CD1c-positive myeloid dendritic cell (primary cell): Measurements from ENCODE around the gene SPACA5B.
"Not testable (repeated sequence)": the region's sequence is repeated elsewhere in the genome, so short reads cannot be mapped to it uniquely, and the experiment has no call there.

Experiments
- DNase-seq: peaks from one replicate; pipeline ENCODE4 v3.0.0-alpha.2; 2016; ENCODE audit errors: extremely low spot score

The SPACA5B gene

GRCh38 chrX:48130326-48130725 lies at the start of gene SPACA5B:
Gene SPACA5B (plus strand): TSS chrX:48130626. CDS start chrX:48130688, 62 bp downstream.
- not testable (repeated sequence) for DNase-seq

- DNase-seq = peak; percentile 45
Observed at GRCh38 chrX:48083212-48083611, 47.2 kb upstream of the SPACA5B start.

DNA sequence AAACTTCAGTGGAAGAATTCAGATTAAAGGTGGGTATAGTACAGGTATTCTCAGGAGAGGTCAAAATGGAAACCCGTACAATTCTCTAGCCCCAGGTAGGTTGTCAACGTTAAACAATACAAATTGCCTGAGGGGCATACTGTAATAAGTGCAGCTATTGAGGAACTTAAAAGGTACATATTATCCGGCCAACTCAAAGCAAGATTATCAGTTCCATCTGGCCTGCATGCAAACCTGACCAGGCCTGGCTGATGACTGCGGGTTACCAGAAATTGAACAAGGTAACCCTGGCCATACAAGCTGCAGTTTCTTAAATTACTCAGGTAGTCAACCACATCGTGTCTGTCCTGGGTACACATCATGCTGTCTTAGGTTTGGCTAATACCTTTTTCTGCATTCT lies 46.7 kb upstream of the SPACA5B start:
- DNase-seq = no peak

DNA sequence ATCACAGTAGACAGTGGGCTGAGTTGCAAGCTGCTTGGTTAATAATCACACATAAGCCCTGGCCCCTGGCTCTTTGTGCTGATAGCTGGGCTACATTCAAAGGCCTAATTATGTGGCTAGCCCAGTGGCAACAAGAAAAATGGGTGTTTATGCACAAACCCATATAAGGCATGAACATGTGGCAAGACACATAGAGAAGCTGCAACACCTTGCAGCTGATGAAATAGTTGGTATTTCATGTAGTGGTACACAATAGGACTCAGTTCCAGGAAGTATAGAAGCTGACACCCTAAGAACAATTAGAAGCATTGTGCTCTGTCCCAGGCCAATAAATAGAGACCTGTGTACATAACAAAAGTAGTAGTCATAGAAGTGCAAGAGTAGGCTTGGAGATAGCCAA lies 44.3 kb upstream of the SPACA5B start:
- DNase-seq = no peak

DNA sequence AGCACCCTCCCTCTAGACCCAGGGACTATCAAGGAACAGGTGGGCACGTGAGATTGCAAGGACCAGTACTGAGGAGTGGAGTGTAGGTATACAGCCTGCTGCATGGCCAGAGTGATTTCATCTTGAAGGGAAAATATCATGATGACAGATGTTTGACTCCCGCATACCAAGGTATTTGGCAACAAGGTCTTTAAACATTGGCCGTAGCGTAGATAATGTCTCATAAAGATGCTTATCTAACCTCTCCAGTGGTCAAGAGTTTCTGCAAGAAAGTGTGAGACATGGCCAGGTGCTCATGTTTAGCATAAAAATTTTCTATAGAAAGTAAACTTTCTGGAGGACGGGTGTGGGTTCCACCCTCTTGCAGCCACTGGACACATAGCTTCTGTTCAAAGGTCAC lies 40.3 kb upstream of the SPACA5B start:
- DNase-seq = no peak

- DNase-seq = not testable (repeated sequence)
Observed at GRCh38 chrX:48092558-48092957, 37.9 kb upstream of the SPACA5B start.

- no peak for DNase-seq
Observed at GRCh38 chrX:48101443-48101842, 29.0 kb upstream of the SPACA5B start.

DNA sequence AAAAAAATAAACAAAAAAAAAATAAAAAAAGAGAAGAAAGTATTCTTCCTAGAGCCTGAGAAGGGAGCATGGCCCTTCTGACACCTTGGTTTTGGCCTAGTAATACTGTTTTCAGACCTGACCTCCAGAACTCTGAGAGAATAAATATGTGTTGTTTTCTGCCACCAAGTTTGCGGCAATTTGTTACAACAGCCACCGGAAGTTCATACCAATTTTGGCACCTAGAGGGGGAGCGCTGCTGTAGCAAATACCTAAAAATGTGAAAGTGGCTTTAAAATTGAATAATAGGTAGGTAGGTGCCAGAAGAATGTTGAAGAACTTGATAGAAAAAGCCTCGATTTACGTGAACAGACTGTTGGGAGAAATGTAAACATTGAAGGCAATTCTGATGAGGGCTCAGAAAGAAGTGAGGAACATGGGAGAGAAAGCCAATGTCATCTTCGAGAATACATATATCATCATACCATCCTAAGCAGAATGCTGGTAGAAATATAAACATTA lies 27.5 kb upstream of the SPACA5B start:
- DNase-seq = no peak

DNA sequence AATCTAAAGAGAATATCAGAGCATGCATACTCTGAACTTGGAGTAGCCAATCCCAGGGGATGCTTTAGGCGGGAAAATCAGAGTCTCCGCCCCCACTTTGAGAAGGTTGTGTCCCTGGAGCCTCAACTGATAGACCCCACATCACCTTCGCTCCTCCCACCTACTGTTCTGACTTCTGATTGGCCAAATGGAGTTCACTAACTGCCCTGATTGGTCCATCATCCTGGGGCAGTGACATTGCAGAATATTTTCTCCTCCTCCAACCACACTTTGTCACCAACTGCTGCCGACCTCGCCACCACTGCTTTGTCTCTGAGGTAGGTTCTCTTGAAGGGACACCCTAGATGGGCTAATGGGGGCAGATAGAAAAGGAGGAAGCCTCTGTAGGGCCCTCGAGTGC lies 22.7 kb upstream of the SPACA5B start:
- no peak for DNase-seq

- not testable (repeated sequence) for DNase-seq
Observed at GRCh38 chrX:48125286-48125685, 5.1 kb upstream of the SPACA5B start.

DNA sequence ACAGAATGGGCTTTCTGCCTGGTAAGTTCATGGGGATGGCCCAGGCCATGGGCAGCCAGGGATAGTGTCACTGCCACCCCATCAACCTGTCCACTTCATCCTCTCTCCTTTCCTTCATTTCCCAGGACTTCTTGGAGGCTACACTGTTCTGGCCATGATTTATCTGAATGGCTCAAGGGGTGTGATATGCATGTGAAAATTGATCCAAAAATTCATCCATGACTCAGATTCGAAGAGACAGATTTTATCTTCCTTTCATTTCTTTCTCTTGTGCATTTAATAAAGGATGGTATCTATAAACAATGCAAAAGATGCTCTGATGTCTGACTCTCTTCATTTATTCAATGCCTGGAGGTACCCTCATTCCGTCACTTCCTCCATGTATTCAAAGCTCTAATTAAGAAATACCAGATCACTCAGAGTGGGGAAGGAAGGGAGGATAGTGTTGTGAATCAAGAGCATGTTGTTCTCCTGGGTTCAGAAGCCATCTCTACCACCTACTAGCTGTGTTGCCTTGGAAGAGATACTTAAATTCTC lies 1.9 kb downstream of the SPACA5B start:
- DNase-seq = not testable (repeated sequence)

GRCh38 chrX:48139076-48139475 lies 8.7 kb downstream of the SPACA5B start:
- DNase-seq = not testable (repeated sequence)

DNA sequence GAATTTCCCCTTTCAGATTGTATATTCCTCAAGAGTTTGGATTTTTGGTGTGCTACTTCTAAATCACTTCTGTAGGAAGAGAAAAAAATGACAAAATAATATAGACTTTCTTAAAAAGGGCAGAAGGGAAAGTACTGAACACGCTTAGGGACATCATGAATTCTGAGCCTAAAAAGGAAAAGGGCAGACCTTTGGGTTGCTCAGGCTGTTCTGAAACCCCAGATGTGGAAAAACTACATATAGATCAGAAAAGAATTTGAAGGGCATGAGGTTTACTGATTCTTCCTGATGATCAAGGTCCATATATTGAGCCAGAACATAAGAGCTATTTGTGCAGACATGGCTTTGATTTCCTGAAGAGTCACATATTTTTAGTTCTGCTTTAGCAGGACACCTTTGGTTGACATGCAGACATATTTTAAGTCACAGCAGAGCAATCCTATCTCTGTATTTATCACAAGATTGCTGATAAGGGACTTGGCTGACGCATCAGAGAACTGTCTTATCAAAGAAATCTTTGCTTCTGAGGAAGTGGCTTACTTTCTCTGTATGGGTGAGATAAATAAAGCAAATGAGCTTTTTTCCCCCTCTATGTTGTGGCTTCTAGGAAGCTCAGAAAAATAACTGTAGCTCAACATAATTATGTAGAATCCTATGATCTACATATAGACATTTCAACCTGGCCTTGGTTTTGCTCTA lies 11.5 kb downstream of the SPACA5B start:
- DNase-seq = not testable (repeated sequence)

GRCh38 chrX:48142697-48143096 lies 12.3 kb downstream of the SPACA5B start:
- not testable (repeated sequence) for DNase-seq

DNA sequence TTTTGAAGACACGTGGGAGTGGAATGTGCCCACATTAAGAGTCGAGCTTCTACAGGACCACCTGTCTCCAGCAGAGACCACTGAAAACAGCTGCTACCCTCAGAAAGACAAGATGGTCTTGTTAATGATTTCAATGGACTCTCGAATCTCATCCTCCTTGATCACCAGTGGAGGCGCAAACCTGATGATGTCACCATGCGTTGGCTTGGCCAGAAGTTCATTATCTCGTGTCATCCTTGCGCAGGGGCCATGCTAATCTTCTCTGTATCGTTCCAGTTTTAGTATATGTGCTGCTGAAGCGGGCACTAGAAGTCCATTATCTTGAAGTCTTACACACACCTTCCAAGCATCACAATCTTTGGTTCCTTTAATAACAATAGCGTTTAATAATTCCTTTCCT lies 23.3 kb downstream of the SPACA5B start:
- DNase-seq = no peak

DNA sequence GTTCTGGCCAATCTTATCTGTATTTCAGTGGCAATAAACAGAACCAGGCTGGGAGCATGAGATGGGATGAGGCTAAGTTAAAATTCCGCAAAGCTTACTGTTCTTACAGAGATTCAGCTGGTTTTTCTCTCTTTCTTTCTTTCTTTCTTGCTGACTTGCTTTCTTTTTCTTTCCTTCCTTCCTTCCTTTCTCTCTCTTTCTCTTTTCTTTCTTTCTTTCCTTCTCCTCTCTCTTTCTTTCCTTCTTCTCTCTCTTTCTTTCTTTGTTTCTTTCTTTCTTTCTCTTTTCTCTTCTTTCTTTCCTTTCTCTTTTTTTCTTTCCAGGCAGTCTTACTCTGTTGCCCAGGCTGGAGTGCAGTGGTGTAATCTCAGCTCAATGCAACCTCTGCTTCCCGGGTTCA lies 24.4 kb downstream of the SPACA5B start:
- no peak for DNase-seq

GRCh38 chrX:48156014-48156413 lies 25.6 kb downstream of the SPACA5B start:
- DNase-seq = no peak

DNA sequence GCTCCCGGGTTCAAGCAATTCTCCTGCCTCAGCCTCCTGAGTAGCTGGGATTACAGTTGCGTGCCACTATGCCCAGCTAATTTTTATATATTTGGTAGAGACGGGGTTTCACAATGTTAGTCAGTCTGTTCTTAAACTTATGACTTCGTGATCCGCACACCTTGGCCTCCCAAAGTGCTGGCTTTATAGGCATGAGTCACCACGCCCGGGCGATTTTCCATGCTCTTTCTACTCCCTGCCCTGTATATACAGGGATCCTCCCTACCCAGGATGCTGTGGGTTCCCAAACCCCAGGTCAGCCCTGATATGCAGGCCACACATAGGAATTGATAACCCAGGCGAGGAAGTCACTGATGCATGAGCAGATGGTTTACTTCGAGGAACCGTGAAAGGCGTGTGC lies 34.8 kb downstream of the SPACA5B start:
- no peak for DNase-seq

GRCh38 chrX:48166322-48166721 lies 35.9 kb downstream of the SPACA5B start:
- not testable (repeated sequence) for DNase-seq

- DNase-seq = no peak
Observed at GRCh38 chrX:48179691-48180090, 49.3 kb downstream of the SPACA5B start.

DNA sequence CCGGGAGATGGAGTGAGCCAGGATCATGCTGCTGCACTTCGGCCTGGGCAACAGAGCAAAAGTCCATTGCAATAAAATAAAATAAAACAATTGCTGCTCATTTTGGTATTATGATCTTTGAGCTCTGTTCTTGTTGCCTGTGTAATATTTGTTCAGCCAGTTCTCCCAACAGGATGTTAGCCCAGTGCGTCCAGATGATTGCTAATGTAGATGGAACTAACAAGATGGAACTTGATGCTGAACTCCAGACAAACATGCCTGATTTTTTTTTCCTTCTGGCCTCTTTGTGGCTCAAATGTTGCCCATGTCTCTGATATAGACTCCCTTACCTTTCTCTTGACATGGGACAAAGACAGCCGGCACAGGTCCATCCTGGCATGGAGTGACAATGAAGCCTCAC lies 50.4 kb downstream of the SPACA5B start:
- DNase-seq = no peak

DNA sequence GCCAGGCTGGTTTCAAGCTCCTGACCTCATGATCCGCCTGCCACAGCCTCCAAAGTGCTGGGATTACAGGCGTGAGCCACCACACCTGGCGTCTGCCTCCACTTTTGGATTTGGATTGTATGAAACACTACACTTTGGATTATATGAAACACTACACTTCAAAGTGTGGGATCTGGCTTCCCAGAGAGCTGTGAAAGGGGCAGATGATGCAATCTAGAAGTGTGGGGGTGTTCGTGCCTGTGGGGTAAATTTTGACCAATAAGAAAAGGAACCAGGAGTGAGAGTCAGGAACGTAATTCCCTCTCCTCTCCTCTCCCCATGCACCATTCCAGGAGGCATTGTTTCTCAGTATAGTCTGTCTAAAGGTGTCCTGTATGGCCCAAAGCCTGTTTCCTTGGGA lies 51.5 kb downstream of the SPACA5B start:
- DNase-seq = not testable (repeated sequence)
